MM.1S (cell line): ENCODE measurements around the gene LMX1B.

Source experiments
- EZH2 ChIP-seq: fragments of 300-600 bp; sonication (generic); optimal IDR thresholded peaks from 2 replicates; pipeline ENCODE3; 2017; ENCODE audit warnings: low read depth, mild to moderate bottlenecking, antibody characterized with exemption, low read length, mixed read lengths
- EZH2phosphoT487 ChIP-seq: fragments of 300-600 bp; sonication (generic); IDR thresholded peaks from 2 replicates; pipeline ENCODE4 v1.6.1; 2018; ENCODE audit warnings: antibody characterized with exemption, low read length
- TF ChIP-seq, protein P1 (sequence below): fragments of 300-600 bp; sonication (generic); IDR thresholded peaks from 2 replicates; pipeline ENCODE4 v1.5.1; 2016; ENCODE audit warnings: antibody characterized with exemption, low read length, mixed read lengths

DNA sequence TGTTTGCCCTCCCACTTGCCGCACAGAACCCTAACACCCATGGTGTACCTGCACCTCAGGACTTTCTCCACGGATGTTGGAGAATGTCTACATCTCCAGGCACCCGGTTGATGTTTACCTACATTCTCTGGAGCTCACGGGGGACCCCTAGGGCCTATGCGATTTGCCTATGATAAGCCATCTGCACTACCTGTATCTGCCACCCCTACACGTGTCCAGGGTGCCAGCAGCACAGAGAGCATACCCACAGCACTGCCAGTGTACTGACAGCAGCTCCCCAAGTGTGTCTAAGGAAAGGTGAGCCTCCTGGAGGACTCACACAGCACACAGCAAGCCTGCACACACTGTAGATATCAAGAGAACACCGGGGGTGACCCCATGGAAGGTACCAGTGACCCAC is 31.3 kb upstream of the LMX1B start:
- TF ChIP-seq, protein P1, sequence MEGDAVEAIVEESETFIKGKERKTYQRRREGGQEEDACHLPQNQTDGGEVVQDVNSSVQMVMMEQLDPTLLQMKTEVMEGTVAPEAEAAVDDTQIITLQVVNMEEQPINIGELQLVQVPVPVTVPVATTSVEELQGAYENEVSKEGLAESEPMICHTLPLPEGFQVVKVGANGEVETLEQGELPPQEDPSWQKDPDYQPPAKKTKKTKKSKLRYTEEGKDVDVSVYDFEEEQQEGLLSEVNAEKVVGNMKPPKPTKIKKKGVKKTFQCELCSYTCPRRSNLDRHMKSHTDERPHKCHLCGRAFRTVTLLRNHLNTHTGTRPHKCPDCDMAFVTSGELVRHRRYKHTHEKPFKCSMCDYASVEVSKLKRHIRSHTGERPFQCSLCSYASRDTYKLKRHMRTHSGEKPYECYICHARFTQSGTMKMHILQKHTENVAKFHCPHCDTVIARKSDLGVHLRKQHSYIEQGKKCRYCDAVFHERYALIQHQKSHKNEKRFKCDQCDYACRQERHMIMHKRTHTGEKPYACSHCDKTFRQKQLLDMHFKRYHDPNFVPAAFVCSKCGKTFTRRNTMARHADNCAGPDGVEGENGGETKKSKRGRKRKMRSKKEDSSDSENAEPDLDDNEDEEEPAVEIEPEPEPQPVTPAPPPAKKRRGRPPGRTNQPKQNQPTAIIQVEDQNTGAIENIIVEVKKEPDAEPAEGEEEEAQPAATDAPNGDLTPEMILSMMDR, result no peak
- TF ChIP-seq EZH2 (no peak), EZH2phosphoT487 (no peak)
